Measurements from ENCODE around the gene GNAI2.
"Not testable (repeated sequence)": the region's sequence is repeated elsewhere in the genome, so short reads cannot be mapped to it uniquely, and the experiment has no call there.

GNAI2 gene

DNA sequence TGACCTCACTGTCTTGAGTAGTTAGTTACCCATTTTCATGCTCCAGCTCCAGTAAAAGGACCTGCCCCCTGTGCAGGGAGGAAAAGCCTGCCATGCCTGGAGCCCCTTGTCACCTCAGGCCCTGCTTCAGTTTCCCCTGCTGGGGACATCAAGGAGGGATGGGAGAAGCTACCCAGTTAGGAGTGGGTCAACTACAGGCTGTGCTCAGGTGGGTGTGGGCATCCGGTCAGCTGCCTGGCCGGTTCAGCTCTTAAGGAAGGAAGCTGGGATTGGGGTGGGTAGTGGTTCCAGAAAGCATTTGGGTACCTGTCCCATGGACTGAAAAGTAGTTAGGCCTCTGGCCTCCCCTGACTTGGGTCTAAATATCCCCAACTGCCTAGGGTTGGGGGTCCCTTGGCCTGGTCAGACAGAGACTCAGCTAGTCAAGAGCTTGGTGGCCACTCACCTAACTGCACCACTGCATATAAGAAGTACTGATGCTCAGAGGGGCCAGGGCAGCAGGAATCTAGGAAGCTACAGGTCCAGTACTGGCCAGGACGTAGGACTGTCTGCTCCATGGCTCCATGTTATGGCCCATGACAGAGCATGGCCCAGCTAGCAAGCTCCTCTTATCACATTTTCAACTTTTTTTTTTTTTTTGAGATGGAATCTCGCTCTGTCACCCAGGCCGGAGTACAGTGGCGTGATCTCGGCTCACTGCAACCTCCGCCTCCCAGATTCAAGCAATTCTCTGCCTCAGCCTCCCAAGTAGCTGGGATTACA lies 43.4 kb downstream of the GNAI2 start:
- no peak for DNase-seq

DNA sequence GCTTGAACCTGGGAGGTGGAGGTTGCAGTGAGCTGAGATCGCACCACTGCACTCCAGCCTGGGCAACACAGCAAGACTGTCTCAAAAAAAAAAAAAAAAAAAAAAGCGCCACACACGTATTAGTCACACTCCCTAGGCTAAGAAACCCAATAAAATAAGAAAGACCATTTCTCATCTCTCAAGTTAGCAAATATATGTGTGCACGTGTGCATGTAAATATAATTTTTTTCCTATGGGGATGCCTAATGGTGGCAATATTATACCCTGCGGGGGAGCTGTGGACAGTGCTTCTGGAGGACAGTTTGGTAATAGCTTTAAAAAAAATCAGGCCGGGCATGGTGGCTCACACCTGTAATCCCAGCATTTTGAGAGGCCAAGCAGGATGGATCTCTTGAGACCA lies 48.1 kb downstream of the GNAI2 start:
- not testable (repeated sequence) for DNase-seq

DNA sequence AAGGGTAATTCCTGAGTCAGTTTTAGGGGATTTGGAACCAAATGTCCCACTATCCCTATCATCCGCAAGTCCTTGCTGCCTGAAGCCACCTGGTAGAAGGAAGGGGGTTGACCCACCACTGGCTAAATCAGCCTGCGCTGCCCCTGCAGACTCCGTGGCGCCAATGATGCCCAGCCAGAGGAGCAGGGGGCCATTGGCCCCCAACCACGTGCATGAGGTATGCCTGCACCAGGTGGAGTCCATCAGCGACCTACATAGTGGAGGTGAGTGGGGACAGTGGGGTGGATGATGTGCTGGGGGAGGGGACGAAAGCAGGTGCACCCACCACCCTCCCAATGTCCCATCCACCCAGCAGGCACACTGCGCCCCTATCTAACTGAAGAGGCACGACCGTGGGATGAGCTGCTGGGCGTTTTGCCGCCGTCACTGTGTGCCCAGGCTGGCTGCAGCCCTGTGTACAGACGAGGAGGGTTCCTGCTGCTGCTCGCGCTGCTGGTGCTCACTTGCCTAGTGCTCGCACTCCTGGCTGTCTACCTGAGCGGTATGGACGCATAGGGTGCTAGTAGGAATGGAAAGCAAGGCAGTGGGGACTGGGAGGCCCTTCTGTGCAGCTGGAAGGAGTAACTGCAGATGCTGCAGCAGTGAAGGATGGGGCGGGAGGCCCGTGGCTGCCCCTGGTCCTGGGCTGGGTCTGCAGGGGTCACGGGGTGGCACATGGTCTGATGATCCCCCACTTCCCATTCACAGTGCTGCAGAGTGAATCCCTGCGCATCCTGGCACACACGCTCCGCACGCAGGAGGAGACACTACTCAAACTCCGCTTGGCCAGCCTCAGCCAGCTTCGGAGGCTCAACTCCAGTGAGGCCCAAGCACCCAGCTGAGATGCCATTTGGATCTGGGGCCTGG lies 50.6 kb downstream of the GNAI2 start:
- DNase-seq: no peak

DNA sequence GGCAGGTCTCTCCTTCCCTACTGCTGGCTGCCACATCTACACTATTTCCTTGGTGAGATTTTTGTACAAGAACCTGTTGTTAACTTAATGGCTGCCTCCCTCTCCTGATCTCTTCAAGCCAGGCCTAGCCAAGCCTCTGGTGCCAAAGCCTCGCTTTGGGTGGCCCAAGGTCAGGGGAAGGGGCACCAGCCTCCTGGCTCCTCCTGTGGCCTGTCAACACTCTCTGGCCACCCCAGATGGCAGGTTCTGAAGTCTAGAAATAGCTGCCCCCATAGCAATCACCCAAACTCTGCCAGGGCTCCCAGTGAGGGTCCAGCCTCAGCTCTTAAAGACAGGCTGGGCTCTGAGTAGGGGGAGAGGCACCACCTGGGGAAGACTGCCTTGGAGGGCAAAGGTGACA lies 51.3 kb downstream of the GNAI2 start:
- no peak for DNase-seq

DNA sequence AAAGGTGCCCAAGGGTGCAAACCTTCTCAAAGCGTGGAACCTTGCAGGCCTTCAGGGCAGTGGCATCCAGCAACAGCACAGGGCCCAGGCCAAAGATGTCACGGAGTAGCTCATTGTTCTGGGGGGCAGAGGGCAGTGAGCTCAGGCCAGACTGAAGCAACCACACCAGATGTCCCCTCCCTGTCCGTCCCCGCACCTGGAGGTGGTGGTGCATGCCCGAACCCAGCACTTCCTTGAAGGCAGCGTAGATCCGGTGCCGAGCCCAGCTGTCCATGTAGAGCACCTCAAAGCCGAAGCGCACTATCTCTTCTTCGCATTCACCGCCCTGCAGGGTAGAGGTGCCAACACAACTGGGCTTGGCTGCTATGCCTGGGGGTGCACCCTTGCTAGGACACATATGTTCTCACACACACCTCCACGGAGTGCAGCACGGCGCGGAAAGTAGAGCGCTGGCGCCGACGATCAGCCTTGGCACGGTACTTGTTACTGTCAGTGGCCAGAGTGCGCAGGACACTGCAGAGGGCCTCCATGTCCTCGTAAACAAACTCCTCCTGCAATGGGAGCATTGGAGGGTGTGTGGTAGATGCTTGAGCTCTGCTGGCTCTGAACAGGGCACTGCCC lies 52.5 kb downstream of the GNAI2 start:
- DNase-seq: no peak

DNA sequence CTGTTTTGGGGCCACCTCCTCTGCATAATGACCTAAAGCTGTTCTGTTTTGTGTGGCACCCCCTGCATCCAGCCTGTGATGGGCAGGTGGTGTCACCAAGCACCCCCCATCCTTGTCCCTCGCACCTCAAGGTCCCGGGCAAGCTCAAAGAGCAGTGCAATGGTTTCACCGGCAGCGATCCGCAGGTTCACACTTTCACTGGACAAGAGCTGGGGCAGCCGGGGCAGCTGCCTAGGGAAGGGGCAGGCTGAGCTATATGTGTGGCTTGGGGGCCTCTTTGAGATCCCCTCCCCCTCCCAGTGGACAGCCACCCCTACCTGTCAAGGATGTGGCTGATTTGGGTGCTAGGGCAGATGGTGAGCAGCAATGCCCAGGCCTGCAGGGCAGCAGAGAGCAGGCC lies 53.1 kb downstream of the GNAI2 start:
- no peak for DNase-seq

DNA sequence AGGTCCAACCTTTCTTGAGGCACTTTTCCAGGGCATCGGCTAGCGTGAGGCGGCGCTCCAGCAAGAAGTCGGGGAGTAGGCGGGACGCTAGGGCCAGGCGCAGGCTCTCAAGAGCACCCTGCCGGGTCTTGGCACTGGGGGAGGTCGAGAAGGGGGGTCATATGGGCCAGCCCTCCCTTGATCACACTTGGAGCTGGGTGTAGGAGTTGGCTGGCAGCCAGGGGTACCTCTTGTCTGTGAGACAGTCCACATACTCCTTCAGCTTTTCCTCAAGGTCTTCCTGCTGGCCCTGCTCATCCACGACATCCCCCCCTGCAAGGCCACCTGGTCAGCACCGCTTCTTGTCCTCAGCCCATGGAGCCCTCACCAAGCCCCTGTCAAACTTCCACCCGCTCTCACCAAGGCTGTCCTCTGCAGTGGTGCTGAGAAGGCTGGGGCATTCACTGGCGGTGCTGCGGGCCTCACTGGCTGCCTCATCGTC lies 54.2 kb downstream of the GNAI2 start:
- no peak for DNase-seq

DNA sequence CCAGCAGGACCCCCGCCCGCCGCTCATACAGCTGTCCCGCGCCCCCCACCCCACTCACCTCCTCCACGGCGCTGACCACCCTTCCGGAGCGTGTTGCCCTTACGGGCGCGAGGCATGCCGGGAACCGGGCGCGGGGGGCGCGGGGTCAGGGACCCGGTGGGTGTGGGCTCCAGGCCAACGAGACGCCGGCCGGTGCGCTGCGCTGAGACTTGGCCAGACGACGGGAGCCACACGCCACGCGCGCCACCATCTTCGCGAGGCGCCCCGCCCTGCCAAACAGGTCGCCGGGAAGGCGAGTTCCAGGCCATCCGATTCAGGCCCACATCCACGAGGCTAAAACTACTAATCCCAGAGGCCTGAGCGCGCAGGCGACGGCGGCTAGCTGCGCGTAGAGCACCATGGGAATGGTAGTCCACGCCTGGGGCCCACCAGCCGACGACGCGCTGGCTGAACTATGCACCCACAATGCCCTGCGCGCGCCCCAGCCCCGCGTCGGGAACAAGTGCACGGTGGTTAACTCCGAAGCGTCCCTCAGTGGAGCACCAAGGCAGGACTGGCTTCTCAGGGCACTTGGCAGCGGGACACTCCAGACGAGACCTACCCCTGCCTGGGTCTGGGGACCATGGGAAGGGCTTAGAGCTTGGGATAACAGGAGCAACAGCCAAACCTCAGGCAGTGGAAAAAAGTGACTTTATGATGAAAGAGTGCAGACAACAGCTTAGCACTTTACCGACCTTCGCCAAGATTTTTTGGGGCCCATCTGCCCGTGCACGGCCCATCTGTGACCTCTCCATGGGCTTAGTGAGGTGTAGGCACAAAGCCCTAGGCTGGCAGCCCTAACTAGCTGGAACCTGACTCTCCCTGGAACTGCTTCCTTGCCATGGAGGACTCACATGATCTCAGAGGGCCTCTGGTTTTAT lies 56.4 kb downstream of the GNAI2 start, which contains the start of gene IFRD2:
IFRD2 (minus strand) TSS at position 271 of the 920 bp plus-strand sequence; CDS start at position 116, 155 bp downstream.
- DNase-seq: peak; percentile 97

DNA sequence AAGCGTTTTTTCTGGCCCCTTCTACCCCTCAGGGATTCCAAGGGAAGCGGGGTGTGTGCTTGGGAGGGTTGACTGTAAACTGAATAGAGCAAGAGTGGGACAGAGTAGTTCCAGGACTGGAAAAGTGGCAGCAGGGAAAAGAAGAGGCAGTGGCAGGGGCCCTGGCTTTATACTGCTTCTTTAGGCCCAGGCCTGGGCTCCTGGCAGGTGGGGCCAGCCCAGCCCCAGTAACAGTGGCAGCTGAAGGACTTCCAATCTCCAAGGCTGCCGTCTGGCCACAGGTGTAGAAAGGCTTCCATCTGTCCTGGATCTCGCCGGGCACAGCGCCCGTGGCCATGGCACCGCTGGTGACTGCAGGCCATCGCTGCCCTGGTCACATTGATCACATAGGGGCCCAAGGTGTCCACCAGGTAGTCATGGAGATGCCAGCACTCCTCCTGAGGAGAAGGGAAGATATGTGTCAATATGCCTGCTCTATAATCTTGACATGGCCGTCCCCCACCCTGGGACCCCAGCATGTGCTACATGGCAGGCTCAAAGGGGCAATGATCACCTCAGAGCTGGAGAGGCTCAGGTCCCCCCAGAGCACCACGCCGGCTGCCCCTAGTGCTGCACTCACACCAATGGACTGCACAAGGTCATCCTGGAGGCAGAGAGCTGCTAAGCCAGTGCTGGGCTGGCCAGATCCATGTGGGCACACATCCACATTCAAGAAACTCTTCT lies 57.2 kb downstream of the GNAI2 start:
- DNase-seq: no peak

DNA sequence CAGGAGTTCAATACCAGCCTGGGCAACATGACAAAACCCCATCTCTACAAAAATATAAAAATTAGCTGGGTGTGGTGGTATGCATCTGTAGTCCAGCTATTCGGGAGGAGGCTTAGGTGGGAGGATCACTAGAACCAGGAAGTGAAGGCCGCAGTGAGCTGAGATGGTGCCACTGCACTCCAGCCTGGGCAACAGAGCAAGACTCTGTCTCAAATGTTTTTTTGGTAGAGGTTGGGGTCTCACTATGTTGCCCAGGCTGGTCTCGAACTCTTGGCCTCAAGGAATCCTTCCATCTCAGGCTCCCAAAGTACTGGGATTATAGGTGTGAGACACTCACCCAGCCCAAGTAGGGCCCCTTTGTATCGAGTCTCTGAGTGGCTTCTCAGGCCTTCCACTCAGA lies 58.1 kb downstream of the GNAI2 start:
- no peak for DNase-seq

DNA sequence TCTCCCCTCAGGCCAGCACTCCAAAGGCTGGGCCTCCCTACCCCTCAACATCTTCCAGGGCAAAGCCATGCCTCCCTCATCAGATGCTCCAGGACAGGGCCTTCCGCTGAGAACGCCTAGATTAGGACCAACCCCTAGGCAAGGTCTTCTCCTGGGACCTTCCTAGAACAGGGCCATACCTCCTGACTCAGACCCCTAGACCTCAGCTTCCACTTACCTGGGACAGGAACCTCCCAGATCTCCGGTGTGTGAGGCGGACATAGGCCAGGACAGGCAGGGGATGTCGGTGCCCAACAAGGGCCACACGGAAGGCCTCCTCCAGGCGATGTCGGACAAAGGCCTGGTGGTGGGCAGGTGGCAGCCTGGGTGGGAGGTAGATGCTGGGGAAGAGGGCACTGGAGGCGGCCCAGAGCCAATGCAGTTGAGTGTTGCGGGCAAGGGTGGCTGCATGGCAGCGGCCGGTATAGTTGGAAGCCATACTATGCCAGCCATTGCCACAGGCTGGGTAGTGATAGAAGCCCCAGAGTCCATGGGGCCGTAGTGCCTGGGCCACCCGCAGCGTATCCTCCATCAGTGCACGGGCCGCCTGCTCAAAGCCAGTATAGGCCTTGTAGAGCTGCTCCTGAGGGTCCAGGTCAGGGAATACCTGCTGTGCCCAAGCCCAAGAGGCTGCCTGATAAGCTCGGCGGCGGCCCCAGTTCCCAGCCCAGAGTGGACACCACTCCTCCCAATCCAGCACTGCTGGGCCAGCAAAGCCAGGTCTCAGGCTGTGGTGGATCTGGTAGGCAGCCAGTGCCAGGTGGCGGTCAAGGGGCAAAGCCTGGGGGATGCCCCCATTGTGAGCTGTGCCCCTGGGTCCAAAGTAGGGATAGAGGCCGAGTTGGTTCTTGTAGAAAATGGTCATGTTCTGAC lies 58.7 kb downstream of the GNAI2 start:
- DNase-seq: no peak

DNA sequence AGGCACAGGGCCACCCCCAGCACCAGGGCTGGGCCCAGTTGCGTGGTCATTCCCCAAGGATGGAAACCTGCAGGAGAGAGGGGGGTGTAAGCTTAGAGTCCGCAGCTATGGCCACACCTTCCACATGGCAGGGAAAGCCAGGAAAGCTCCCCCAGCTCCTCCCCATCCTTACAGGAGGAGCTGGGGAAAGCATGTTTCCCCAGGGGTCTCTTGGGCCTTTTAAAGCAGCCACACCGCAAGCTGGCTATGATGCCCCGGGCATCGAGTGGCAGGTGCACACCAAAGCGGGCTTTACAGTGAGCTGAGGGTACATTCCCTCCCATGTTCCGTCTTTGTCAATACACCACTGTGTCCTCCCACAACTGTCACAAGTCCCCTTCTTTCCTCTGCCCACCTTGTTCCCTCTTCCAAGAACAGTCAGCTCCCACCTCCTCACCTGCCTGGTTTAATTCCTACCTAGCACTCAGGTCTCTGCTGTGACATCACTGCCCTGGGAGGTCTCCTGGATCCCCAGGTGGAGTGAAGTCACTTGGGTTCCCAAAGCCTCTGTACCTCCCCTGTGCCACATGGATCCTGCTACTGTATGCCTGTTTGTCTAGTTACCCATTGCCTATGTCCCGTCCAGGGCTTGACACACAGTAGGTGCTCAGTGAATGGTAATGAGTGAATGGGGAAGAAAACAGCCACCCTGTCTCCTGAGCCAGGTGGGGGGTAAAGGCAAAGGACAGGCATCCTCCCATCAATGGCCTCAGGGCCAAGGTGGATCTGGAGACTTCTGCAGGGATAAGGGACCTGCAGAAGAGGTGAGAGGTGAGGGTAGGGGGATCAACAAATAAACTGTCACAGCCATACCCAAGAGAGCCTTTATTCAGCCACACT lies 59.8 kb downstream of the GNAI2 start:
- no peak for DNase-seq

DNA sequence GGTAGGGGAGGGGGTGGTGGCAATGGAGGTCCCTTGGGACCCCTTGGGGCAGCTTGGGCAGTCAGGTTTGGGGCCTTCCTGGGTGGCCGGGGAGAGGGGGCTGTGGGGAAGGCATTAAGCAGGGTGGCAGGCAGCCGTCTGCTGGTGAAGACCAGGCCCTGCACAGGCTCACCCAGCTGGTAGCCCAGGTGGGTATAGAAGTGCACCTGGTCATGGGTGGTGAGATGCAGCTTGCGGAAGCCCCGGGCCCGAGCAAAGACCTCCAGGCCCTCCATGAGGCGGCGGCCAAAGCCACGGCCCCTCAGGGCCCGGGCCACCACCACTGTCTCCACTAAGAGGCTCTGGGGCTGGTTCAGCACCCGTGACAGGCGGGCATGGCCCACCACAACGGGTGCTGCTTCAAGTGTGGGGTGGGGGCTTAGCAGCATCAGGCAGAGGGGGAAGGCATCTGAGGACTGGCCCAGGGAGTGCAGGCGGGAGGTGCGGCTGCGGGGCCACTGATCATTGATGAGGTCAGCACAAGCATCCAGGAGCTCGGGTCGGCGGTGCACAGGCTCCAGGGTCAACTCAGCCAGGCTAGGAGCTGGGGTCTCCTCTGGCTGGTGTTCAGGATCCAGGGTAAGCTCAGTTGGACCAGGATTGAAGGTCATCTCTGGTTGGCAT lies 60.8 kb downstream of the GNAI2 start:
- DNase-seq: no peak

DNA sequence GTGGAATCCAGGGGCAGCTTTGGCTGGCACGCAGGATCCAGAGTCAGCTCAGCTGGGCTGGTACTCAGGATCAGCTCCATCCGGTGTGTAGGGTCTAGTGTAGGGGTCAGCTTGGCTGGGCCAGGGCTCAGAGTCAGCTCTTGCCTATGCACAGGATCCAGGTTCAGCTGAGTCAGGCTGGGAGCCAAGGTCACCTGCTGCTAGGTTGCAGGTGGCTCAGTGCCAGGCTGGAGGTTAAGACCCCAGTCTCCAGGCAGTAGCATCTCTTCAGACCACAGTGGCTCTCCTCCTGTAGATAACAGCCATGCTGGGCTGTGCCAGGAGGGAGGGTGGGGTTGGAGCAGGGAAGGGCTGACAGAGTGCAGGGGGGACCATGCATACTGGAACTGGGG lies 61.4 kb downstream of the GNAI2 start:
- no peak for DNase-seq

DNA sequence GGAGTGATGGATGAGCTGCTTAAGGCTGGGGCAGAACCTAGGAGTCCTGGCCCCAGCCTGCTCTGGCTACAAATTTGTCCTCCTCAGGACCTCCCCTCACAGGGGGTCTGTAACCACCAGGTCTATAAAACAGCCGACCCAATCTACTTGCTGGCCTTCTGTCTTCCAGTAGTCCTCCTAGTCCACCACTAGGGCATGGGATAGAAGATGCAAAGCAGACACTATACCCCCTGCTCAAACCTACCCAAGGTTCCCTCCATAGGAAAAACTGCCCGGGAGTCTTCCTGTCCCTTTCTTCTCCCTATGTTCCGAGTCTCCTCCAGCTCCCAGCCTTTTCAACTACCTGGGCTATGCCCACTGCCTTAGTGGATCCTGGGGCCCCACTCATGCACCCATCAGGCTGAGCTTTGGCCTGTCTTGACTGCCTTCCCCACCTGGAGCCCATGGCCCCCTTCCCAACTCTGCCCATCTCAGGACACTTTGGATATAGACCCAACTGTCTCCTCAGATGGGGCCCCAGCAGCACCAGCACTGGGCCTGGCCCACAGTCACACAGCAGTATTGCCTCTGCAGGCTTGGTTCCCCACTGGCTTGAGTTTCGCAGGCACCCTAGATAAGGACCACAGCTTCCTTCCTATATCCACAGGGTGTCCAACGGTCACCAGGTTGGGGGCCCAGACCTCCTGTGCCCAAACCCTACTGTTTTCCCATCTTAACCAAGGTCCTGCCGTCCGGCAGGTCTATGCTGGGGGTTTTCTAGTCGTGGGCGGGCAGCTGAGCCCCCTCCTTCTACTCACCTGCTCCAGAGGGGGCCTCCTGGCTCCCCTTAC lies 62.1 kb downstream of the GNAI2 start:
- no peak for DNase-seq

DNA sequence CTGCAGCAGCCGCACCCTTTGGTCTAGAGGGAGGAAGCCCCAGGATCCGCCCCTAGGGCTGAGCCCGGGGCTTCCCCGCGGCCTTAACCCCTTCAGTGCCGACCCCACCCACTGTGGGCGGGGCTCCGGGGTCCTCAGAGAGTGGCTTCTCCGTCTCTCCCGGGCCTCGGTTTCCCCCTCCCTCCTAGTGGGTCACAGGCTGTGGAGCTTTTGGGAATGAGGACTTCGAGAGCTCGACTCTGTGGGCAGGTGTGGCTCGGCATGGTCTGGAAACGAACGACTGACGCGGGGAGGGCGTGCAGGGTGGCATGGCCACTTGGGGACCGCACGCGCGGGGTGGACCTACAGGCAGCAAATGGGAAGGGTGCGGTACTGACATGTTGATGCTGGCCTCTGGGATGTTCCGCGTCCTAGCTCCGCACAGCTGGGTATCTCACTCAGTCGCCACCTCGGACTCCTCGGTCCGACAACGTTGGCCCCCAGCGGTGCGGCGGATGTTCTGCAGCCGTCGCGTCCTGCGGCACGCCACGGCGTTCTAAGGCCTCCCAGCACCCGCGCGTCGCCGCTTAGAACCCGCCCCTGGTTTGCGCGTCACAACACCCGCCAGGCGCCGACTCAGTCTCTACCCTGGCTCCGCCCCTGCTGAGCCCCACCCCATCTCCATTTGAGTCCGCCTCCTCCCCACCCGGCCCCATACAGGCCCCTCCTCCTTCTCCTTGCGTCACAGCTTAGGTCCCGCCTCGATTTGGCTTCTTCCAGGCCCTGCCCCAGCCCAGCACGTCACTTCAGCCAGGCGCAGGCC lies 63.0 kb downstream of the GNAI2 start, which contains the start of the genes HYAL3 and NAA80:
HYAL3 (minus strand) TSS at position 570 of the 802 bp plus-strand sequence. CDS start 3,803 bp downstream, outside the sequence.
NAA80 (minus strand) TSS at position 570 of the 802 bp plus-strand sequence. CDS start 1,942 bp downstream, outside the sequence.
- peak; percentile 100 for DNase-seq

DNA sequence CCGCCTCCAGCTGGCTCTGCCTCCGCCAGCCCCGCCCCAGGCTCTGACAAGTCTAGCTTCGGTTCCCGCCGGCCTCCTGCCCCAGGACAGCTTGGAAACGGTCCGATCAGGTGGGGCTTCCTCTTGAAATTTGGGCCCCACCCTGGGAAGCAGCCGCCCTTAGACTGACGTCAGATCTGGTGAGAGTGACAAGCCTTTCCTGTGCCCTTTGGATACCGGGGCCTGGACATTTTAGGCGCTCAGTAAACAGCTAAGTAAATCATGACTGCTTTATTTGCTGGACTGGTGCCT lies 63.6 kb downstream of the GNAI2 start:
- DNase-seq: no peak

Data from EL (cell line).